ENCODE data around the gene GPBP1L1.
"Not testable (repeated sequence)": the region's sequence is repeated elsewhere in the genome, so short reads cannot be mapped to it uniquely, and the experiment has no call there.

Gene GPBP1L1

GRCh38 chr1:45677751-45678245 lies 8.5 kb downstream of the GPBP1L1 start:
- POLR2A ChIA-PET, result interaction anchor here (0.7 to 2.3 kb wide), 2 partner anchors 9 to 428 kb away, joined by 4 to 11 read pairs; partner anchors contain the start of gene GPBP1L1
- H3K9me3 ChIP-seq (ENCODE audit: control insufficient read depth, insufficient read depth, low read depth, low read length), result no peaks in the 10 kb centered on the region
- peaks cover 41% of the 10 kb centered on the region for H3K4me1 ChIP-seq (ENCODE audit: control insufficient read depth, insufficient read depth, low read length)
- no peak for TF ChIP-seq YY1 (tag by site-specific recombination; IDR thresholded peaks at IDR 0.05)
- TF ChIP-seq, protein P1, sequence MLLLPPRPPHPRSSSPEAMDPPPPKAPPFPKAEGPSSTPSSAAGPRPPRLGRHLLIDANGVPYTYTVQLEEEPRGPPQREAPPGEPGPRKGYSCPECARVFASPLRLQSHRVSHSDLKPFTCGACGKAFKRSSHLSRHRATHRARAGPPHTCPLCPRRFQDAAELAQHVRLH (tag by site-specific recombination; IDR thresholded peaks at IDR 0.05), result no peak
- TF ChIP-seq ZSCAN30 (tag by site-specific recombination; IDR thresholded peaks at IDR 0.05), result no peak
- TF ChIP-seq ZNF426 (tag by site-specific recombination; IDR thresholded peaks at IDR 0.05), result no peak
- peak; percentile 56; the same call in 1 of the 2 replicates for TF ChIP-seq FEZF1 (tag by site-specific recombination; IDR thresholded peaks at IDR 0.05)
- peak; percentile 46; the same call in 1 of the 2 replicates for TF ChIP-seq HIC1 (tag by site-specific recombination; IDR thresholded peaks at IDR 0.05)
- no peak for TF ChIP-seq ZFHX2 (tag by site-specific recombination; conservative IDR thresholded peaks at IDR 0.05)
- TF ChIP-seq MZF1 (tag by site-specific recombination; IDR thresholded peaks at IDR 0.05; ENCODE audit: borderline replicate concordance), result no peak
- peak; percentile 47; the same call in 1 of the 2 replicates for TF ChIP-seq ZNF366 (tag by site-specific recombination; conservative IDR thresholded peaks at IDR 0.05)
- TF ChIP-seq, protein P2, sequence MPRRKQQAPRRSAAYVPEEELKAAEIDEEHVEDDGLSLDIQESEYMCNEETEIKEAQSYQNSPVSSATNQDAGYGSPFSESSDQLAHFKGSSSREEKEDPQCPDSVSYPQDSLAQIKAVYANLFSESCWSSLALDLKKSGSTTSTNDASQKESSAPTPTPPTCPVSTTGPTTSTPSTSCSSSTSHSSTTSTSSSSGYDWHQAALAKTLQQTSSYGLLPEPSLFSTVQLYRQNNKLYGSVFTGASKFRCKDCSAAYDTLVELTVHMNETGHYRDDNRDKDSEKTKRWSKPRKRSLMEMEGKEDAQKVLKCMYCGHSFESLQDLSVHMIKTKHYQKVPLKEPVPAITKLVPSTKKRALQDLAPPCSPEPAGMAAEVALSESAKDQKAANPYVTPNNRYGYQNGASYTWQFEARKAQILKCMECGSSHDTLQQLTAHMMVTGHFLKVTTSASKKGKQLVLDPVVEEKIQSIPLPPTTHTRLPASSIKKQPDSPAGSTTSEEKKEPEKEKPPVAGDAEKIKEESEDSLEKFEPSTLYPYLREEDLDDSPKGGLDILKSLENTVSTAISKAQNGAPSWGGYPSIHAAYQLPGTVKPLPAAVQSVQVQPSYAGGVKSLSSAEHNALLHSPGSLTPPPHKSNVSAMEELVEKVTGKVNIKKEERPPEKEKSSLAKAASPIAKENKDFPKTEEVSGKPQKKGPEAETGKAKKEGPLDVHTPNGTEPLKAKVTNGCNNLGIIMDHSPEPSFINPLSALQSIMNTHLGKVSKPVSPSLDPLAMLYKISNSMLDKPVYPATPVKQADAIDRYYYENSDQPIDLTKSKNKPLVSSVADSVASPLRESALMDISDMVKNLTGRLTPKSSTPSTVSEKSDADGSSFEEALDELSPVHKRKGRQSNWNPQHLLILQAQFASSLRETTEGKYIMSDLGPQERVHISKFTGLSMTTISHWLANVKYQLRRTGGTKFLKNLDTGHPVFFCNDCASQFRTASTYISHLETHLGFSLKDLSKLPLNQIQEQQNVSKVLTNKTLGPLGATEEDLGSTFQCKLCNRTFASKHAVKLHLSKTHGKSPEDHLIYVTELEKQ (tag by site-specific recombination; IDR thresholded peaks at IDR 0.05; ENCODE audit: borderline replicate concordance), result no peak
- TF ChIP-seq OSR2 (tag by site-specific recombination; IDR thresholded peaks at IDR 0.05), result peak; percentile 30; the same call in 1 of the 2 replicates
- no peak for TF ChIP-seq ZNF629 (tag by site-specific recombination; IDR thresholded peaks at IDR 0.05)
- 0 out of 2 replicates have a peak, but pooled peaks have one; percentile 28 for TF ChIP-seq ZNF843 (tag by site-specific recombination; IDR thresholded peaks at IDR 0.05)
- TF ChIP-seq, protein P3, sequence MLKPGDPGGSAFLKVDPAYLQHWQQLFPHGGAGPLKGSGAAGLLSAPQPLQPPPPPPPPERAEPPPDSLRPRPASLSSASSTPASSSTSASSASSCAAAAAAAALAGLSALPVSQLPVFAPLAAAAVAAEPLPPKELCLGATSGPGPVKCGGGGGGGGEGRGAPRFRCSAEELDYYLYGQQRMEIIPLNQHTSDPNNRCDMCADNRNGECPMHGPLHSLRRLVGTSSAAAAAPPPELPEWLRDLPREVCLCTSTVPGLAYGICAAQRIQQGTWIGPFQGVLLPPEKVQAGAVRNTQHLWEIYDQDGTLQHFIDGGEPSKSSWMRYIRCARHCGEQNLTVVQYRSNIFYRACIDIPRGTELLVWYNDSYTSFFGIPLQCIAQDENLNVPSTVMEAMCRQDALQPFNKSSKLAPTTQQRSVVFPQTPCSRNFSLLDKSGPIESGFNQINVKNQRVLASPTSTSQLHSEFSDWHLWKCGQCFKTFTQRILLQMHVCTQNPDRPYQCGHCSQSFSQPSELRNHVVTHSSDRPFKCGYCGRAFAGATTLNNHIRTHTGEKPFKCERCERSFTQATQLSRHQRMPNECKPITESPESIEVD (tag by site-specific recombination; IDR thresholded peaks at IDR 0.05), result peak; percentile 79
- peak; percentile 70 for TF ChIP-seq ZBTB17 (tag by site-specific recombination; IDR thresholded peaks at IDR 0.05)
- TF ChIP-seq ZNF530 (tag by site-specific recombination; IDR thresholded peaks at IDR 0.05; ENCODE audit: low read depth), result no peak
- CTCF ChIA-PET, result interaction anchor here (0.6 kb wide), 2 partner anchors 41 to 166 kb away, joined by 3 to 4 read pairs; no protein-coding TSS in a partner anchor
- no peak overlapping the region for H3K27ac ChIP-seq (ENCODE audit: extremely low read depth, low read depth, low read length)
- no peak overlapping the region for H3K4me3 ChIP-seq (ENCODE audit: low read depth, low read length)
- H3K36me3 ChIP-seq (ENCODE audit: control insufficient read depth in 2 of 2, insufficient read depth in 1 of 2, low read length in 2 of 2), result peaks cover 0 to 5% of the 10 kb centered on the region in 2 experiments; a peak in 2 of 3 replicates

GRCh38 chr1:45676553-45676952 lies 9.8 kb downstream of the GPBP1L1 start:
- ChIA-PET CTCF (interaction anchor here (0.7 to 0.9 kb wide), 2 partner anchors 175 to 360 kb away, joined by 3 to 7 read pairs; no protein-coding TSS in a partner anchor), POLR2A (interaction anchor here (2.3 kb wide), 1 partner anchor 10 kb away, joined by 11 read pairs; the partner anchor contains the start of gene GPBP1L1)
- H3K9me3 ChIP-seq (ENCODE audit: control insufficient read depth, insufficient read depth, low read depth, low read length); H3K4me3 ChIP-seq (ENCODE audit: low read depth, low read length); H3K27ac ChIP-seq (ENCODE audit: extremely low read depth, low read depth, low read length); H3K36me3 ChIP-seq (ENCODE audit: control insufficient read depth in 2 of 2, insufficient read depth in 1 of 2, low read length in 2 of 2): not testable (repeated sequence)
- TF ChIP-seq GLIS1 (tag by site-specific recombination; IDR thresholded peaks at IDR 0.05) (peak; percentile 36; the same call in 1 of the 2 replicates), IKZF3 (tag by site-specific recombination; IDR thresholded peaks at IDR 0.05) (0 out of 2 replicates have a peak, but pooled peaks have one; percentile 24), OSR2 (tag by site-specific recombination; IDR thresholded peaks at IDR 0.05) (peak; percentile 75)
- TF ChIP-seq, protein P4, sequence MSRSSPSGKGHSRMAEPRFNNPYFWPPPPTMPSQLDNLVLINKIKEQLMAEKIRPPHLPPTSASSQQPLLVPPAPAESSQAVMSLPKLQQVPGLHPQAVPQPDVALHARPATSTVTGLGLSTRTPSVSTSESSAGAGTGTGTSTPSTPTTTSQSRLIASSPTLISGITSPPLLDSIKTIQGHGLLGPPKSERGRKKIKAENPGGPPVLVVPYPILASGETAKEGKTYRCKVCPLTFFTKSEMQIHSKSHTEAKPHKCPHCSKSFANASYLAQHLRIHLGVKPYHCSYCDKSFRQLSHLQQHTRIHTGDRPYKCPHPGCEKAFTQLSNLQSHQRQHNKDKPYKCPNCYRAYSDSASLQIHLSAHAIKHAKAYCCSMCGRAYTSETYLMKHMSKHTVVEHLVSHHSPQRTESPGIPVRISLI (tag by site-specific recombination; IDR thresholded peaks at IDR 0.05), result peak; percentile 55; the same call in 1 of the 2 replicates
- H3K4me1 ChIP-seq (ENCODE audit: control insufficient read depth, insufficient read depth, low read length), result peaks cover 31% of the 10 kb centered on the region

Measured in HEK293 (cell line).